H1 (cell line): Measurements from ENCODE around the gene PPP1R15B. TPM values are rescaled to one million over a fixed set of nuclear protein-coding genes. Genes with fewer than 3 reads are reported as not detected.

ENCODE experiments used
- BCL11A ChIP-seq, 2 experiments: IDR thresholded peaks; one replicate each; pipeline ENCODE4 v1.6.1; 2011; ENCODE audit warnings: low read depth in 2 of 2, low read length in 2 of 2, mild to moderate bottlenecking in 2 of 2
- CTBP2 ChIP-seq: IDR thresholded peaks from 2 replicates; pipeline ENCODE4 v1.7.0; 2011; ENCODE audit warnings: borderline replicate concordance, mild to moderate bottlenecking, moderate library complexity, mixed read lengths, low read length; ENCODE audit not compliant: insufficient read depth, insufficient read length
- EP300 ChIP-seq, 2 experiments: IDR thresholded peaks; 1 replicate in 1 of 2; 2 replicates in 1 of 2; pipeline ENCODE4 v1.6.1; 2011 to 2012; ENCODE audit warnings: low read depth in 2 of 2, low read length in 2 of 2, mild to moderate bottlenecking in 2 of 2, borderline replicate concordance in 1 of 2, inconsistent platforms in 1 of 2, moderate library complexity in 1 of 2
- JUN ChIP-seq: IDR thresholded peaks from 2 replicates; pipeline ENCODE4 v1.6.1; 2011; ENCODE audit warnings: low read depth, mild to moderate bottlenecking, improper control_type of control experiment, low read length
- RFX5 ChIP-seq: IDR thresholded peaks from 2 replicates; pipeline ENCODE4 v1.6.1; 2011; ENCODE audit warnings: low read depth, low read length, improper control_type of control experiment, borderline replicate concordance
- SIN3A ChIP-seq, 2 experiments: IDR thresholded peaks in 1 of 2; conservative IDR thresholded peaks in 1 of 2; 2 replicates each; pipeline ENCODE4 v1.6.1; 2011 to 2012; ENCODE audit warnings: low read length in 2 of 2, improper control_type of control experiment in 1 of 2, low read depth in 1 of 2, mild to moderate bottlenecking in 1 of 2
- SUZ12 ChIP-seq: fragments of 200-600 bp; sonication (generic); IDR thresholded peaks from 2 replicates; pipeline ENCODE4 v1.6.1; 2012; ENCODE audit warnings: mild to moderate bottlenecking, inconsistent platforms, low read length, moderate library complexity, mixed read lengths
- polyA plus RNA-seq, 7 experiments: library from polyadenylated mRNA; depleted of rRNA in 3 of 7; stranded (reverse) in 5 of 7; unstranded in 2 of 7; fragments of >200 nt in 5 of 7; fragments of 200-250 nt in 2 of 7; gene quantifications; 1 replicate in 5 of 7; 2 replicates in 1 of 7; 4 replicates in 1 of 7; pipeline versions ENCODE4 v1.2.1 to v1.2.3, GENCODE V29; 2011 to 2013; ENCODE audit warnings: missing spikeins in 2 of 7, mixed read lengths in 2 of 7
- total RNA-seq: library from RNA; stranded (reverse); fragmentation: NEBNext Ultra II Directional; extraction: Animal tissue kit (Norgen Biotek cat#: 25700); gene quantifications from 2 replicates; pipeline ENCODE4 v1.2.1, GENCODE V29; 2021
- TF ChIP-seq, protein P1 (sequence below): IDR thresholded peaks from 2 replicates; pipeline ENCODE4 v1.6.1; 2012; ENCODE audit warnings: inconsistent platforms
- TF ChIP-seq, protein P2 (sequence below): IDR thresholded peaks from 2 replicates; pipeline ENCODE4 v1.6.1; 2011; ENCODE audit warnings: low read depth, mild to moderate bottlenecking, low read length; ENCODE audit not compliant: insufficient read depth

Gene PPP1R15B
- total and polyA plus RNA-seq, 2 of the 8 experiments (the other 6 are each of a cell fraction or from before 2014, with no cell fraction given): 14.4 to 72.2 TPM

DNA sequence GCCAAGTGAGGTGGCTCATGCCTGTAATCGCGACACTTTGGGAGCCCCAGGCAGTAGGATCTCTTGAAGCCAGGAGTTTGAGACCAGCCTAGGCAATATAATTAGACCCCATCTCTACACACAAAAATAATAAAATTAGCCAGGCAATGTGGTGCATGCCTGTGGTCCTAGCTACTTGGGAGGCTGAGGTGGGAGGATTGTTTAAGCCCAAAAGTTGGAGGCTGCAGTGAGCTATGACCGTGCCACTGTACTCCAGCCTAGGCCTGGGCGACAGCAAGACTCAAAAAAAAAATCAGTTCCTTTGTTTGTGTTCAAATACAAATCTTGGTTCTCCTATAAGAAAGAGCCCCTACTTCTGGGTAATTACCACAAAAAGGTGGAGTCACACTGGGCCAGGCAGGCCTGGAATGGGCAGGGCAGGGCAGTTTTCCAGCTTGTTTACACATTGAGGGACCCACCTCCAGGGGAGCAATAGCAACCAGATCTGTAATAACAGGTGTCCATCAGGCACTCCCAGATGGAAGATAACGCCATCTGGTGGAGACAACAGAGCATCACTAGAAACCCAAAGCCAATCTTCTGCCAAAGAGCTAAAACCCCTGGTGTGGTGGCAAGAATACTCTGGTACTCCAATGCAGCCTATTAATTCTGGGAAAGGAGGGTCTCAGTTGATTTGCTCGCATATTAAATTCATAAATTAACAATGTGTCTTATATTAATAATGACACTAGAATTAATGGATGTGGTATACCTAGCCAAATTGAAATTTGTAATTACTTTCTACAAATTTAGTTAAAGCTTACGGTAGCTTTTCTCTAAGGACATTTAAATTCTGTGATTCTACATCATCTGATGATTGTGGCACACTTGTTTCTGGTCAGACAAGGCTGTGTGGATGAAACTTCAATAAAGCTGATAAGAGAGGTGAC is 13.2 kb downstream of the PPP1R15B start (continued):
- TF ChIP-seq EP300 (IDR thresholded peaks at IDR 0.05; ENCODE audit: borderline replicate concordance in 1 of 2, low read depth in 2 of 2, low read length in 2 of 2): peak in 1 of 2 experiments; percentile 57; a peak in 1 of 3 replicates
- TF ChIP-seq, protein P1, sequence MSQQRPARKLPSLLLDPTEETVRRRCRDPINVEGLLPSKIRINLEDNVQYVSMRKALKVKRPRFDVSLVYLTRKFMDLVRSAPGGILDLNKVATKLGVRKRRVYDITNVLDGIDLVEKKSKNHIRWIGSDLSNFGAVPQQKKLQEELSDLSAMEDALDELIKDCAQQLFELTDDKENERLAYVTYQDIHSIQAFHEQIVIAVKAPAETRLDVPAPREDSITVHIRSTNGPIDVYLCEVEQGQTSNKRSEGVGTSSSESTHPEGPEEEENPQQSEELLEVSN: no peak
- no peak for TF ChIP-seq JUN
- no peak for TF ChIP-seq SUZ12
- TF ChIP-seq CTBP2: no peak
- TF ChIP-seq, protein P2, sequence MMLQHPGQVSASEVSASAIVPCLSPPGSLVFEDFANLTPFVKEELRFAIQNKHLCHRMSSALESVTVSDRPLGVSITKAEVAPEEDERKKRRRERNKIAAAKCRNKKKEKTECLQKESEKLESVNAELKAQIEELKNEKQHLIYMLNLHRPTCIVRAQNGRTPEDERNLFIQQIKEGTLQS: no peak
- no peak for TF ChIP-seq RFX5
- TF ChIP-seq BCL11A (IDR thresholded peaks at IDR 0.05; ENCODE audit: low read depth in 2 of 2, low read length in 2 of 2): no peak
- peak; percentile 63 to 84; a peak in 2 of 4 replicates for TF ChIP-seq SIN3A (conservative IDR thresholded peaks at IDR 0.05 in 1 of 2, IDR thresholded peaks at IDR 0.05 in 1 of 2; ENCODE audit: low read depth in 1 of 2, low read length in 2 of 2)
